HG03139 (cell line): ENCODE data around the gene HLF.

Experiments
- ATAC-seq: cut with Tn5 transposase; IDR thresholded peaks from one replicate; pipeline ENCODE4 v1.9.1; 2021; ENCODE audit not compliant: unreplicated experiment

The HLF gene, protein sequence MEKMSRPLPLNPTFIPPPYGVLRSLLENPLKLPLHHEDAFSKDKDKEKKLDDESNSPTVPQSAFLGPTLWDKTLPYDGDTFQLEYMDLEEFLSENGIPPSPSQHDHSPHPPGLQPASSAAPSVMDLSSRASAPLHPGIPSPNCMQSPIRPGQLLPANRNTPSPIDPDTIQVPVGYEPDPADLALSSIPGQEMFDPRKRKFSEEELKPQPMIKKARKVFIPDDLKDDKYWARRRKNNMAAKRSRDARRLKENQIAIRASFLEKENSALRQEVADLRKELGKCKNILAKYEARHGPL

DNA sequence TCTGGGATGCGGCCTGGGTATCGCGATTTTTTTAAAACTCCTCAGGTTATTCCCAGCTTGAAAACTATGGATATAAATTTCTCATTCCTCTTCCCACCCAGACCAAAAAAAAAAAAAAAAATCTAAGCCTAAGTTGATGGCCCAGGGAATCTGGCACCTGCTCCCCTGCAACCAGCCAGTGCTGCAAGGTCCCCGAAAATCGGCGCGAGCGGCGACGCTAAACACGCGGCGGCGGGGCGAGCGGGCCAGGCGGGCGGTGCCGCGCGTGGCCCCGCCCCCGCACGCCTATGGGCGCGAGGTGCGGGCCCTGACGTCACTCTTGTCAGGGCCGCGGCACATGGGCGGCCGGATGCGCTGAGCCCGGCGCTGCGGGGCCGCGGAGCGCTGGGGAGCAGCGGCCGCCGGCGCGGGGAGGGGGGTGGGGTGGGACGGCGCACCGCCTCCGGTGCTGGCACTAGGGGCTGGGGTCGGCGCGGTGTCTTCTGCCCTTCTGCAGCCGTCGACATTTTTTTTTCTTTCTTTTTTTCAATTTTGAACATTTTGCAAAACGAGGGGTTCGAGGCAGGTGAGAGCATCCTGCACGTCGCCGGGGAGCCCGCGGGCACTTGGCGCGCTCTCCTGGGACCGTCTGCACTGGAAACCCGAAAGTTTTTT, at the start of gene HLF:
Gene HLF, plus strand, starts transcription at position 316 of the 654 bp plus-strand sequence. CDS start 525 bp downstream, outside the sequence.
- peak; percentile 89 for ATAC-seq

DNA sequence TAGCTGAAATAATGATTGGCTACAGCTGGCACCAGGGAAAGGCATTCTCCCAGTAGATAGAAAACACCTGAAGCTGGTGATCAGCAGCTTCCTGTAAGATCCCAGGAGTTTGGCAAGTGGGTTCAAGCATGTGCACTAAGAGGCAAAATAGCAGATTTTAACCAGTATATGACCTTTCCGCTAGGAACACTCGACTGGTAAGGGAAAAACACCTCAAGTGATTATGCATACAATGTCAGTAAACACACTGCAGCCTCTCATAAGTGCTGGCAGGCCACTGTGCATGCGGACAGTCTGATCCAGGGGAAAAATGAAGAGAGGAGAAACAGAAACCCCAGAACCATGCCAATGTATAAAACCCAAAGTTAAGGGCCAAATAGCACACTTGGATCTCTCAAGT, 49.0 kb upstream of the HLF start:
- ATAC-seq: no peak

DNA sequence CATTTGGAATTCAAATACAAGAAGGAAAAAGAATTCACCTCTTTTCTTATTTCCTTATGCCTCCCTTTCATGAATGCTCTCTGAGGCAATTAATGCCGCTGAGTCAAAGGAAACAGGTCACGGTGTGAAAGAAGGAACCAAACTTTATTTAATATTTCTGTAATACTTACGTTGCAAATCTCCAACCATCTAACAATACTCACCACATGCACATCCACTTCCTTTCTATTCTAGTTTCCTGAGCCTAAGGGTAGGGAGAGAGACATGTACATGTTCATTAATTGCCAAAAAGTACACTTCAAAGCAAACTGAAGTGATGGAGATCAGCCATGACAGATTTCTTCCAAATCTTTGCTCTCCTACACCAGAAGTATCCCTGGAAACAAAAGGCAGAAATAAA, 47.9 kb upstream of the HLF start:
- ATAC-seq: no peak

DNA sequence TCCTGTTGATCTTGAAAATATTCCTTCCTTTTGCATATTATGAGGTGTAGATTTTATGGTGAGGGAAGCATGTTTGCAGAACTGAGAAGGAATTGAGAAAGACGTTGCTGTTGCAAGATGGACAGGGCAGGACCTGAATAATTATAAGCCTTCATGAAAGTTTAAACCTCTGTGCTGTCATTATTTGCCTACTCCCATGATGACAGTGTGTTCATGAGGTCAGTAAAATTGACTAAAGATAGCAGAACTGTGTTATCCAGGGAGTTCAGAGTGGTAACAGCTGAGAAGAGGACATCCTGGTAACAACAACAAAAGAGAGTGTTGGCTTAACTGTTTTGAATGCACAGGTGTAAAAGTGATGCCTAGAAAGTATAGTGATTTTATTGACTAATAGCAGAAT, 45.3 kb upstream of the HLF start:
- ATAC-seq: no peak

DNA sequence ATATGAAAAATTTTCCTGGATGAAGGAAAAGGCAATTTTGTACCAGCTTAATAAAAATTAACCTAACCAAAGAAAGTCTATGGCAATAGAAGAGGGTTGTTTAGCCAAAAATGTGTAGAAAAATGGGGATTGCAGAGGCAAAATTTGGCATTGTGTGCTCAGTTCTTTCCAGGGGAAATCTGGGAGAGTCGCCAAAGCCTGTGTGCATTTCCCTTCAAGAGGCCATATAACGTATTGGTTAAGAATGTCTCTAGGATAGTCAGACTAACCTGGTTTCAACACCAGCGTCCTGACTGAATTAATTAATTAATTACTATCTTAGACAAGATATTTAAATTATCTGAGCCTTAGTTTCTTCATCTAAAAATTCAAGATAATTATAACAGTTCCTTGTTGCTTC, 44.8 kb upstream of the HLF start:
- ATAC-seq: no peak

DNA sequence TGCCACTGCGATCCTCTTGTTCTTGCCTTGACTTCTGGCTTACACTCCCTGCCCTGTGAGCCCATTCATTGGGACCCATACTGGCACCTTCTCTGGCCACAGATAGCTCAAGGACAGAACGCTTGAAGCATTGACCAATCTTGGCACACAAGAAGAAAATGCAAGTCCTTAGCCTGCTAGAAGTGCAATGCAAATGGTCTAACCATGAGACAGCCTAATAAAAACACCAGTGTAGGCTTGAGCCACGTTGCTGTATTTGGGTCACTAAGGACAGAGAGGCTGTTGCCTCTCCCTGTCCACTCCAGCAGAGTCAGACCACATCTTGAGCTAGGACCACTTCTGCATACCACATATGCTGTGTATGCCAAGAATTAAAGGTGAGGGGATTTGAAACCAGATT, 41.2 kb upstream of the HLF start:
- no peak for ATAC-seq

DNA sequence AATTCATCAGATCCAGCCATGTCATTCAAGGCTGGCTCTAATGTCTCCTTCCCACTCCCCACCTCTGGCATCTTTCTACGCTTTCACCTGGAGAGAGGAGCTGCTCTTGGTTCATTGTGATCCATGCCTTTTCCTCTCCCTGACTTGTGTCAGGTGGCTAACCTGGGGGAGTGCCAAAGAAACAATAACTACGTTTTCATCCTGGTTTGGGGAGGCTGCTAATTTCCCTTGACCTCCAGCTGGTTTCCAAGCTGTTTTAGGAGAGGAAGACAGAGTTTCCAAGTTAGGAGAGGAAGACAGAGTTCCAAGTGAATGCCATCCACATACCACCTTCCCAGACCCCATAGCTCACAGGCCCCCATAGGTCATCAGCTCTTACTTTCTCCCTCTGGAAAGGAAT, 40.0 kb upstream of the HLF start:
- no peak for ATAC-seq

DNA sequence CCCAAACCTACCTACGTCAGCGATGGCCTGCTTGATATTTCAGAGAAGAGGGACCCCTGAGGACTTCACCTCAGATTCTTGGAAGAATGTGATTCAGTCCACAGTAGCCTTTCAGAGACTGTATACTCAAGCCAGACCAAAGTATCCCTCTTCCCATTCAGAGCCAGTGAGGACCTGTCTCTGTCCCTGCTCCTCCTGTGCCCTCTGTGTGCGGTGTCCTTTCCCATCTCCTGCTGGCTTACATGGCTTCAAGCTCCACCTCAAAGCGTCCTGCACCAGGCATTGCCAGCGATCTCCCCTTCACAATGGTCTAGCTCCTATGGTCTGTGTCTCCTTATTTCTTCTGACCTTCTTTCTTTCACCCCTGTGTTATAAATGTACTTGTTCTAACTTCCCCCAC, 39.5 kb upstream of the HLF start:
- ATAC-seq: no peak

DNA sequence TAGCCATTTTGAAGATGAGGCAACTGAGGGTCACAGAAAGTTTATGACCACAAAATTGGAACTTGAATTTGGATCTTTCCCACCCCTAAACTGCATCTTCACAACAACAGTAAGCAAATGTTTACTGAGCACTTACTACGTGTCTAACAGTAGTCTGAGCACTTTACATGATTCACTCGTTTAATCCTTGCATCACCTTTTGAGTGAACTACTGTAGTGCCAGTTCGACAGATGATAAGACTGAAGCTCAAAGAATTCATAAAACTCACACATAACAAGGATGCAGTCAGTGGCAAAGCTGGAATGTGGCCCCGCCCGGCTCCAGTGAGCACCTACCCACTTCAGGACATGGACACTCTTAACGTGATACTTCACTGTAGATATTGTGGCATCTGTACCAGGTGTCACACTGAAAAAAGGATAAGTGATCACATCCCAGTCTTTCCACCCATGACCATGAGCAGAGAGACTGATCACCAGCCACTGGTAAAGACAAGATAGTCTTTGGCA, 36.0 kb upstream of the HLF start:
- no peak for ATAC-seq

DNA sequence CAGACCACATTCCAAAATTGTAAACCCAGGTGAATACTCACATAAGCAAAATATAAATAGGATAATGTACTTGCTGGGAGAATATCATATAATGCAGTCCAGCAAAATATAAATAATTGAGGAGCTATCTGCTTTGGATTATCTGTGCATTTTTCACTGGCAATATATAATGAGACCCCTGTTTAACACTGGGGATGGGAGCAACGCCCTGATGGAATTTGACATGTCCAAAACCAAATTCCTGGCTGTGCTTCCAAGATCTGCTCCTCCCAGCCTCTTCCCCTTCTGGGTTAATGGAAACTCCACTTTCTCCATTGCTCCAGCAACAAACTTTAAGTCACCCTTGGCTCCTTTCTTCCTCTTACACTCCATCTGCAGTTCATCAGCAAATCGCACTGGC, 35.5 kb upstream of the HLF start:
- no peak for ATAC-seq

DNA sequence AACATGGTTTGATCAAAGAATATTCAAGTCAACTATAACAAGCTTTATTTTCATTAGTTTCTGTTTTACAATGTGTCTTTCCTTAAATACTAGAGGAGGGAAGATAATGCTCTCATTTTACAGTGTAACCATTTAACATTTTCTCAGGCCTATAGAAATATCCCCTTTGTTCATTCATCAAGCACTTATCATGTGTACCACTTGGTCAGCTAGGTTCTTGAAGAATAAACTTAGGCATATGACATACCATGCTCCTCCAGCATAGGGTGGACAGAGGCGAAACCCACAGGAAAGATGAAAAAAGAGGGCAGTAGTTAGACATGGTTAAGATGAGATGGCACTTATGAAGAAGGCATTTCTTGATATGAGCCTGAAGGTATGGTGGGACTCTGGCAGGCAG, 34.0 kb upstream of the HLF start:
- ATAC-seq: no peak

DNA sequence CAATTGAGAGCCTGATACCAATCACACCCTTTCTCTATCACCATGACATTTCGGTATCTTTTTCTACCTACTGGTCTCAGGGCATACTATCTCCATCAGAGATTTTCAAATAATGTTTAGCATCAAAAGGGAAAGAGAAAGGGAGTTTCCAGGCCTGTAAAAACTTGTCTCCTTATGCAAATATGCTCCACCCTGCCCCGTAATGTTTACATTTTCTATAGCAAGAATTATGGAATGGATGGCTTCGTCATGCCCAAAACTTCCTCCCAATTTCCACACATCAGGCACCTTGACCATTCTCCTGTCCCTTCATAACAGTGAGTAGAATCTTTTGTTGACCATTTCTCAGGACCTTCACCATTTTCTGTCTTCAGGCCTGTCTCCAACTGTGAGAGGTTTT, 30.9 kb upstream of the HLF start:
- ATAC-seq: no peak

DNA sequence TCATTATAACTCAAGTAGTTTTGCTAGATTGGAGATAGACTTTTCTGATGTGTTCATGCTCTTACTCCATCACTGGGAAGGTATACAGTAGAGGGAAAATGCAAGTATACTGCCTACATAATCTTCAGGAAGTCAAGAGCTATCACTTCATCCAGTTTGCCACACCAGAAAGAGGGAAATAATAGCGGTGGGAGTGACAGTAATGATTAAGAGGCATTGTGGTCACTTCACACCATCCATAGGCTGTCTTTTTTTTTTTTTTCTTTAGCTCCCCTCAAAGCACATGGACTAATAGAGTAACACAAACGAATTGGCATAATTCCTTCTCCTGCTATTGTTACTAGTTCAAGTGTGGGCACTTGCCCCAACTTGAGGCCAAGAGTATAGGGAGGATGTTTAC, 28.4 kb upstream of the HLF start:
- ATAC-seq: no peak

DNA sequence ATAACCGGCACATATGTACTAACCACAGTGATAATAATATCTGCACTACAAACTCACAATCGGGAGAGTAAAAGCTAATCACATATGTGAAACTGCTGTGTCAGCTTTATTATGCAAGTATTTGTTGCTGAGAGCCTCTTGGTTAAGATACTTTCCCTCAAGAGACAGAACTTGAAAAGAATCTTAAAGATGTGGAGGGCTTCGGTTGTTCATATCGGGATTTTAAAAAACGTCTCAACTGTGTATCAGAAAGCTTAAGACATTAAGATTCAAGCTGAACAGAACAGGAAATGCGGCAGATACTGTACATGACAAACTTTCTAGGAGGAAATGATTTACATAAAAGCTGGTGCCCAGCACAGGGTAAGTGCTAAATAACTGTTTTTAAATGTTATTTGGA, 27.5 kb upstream of the HLF start:
- ATAC-seq: no peak

DNA sequence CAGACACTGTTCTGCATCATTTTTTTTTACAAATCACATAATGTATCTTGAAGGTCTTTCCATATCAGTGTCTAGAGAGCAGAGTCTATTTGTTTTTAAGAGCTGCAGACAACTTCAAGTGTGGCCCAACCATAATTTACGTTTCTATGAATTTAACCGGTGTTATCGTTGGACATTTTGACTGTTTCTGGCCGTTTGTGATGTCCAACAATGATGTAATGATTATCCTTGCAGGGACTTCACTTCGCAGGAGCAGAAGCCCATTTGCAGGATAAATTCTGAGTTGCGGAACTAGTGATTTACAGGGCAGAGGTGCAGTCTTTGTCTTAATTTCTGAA, 26.9 kb upstream of the HLF start:
- no peak for ATAC-seq

DNA sequence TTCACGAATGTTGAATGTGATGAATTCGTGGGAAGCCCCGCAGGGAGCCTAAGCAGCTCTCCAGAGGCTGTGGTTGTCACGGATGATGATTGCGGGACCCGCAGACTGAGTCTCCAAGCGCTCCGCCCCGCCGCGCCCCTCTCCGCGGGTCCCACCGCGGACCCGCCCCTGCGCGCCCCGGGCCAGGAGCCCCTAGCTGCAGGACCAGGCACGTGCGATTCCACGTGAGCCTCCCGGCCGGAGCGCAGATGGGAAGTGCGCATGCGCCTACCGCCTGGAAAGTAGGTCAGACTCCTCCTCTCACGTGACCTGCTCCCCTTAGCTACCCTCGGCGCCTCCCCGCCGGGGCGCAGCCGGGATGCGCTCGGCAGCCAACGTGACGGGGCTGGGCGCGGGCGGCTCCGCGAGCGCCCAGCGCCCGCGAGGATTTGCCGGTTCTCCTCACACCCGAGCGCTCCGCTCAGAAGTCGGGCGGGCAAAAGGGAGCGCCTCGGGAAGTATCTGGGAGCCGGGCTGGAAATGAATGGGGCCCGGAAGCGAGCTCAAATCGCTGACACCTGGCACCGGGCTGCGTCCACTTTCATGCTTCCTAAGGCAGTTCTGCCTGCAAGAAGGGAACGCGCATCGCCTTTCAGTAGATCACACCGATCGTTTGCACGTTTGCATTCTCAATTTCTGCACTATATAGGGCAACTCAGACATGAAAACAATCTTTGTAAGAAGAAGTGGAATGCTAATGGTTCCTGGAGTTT, 26.4 kb upstream of the HLF start:
- peak; percentile 90 for ATAC-seq

DNA sequence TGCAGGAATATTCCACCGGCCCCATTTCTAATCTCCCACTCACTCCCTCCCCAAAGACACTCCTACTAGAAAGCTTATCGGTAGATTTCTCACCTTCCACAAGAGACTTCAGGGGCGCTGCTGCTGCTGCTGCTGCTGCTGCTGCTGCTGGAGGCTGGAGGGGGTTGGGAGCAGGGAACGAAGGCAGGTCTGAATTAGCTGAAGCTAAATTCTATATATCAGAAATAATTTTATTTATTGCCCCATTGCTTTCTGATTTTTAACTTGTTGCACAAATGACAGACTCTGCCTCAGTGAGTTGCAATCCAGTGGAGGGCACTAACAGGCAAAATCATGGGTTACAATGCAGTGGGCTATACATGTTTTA, 25.8 kb upstream of the HLF start:
- ATAC-seq: no peak

DNA sequence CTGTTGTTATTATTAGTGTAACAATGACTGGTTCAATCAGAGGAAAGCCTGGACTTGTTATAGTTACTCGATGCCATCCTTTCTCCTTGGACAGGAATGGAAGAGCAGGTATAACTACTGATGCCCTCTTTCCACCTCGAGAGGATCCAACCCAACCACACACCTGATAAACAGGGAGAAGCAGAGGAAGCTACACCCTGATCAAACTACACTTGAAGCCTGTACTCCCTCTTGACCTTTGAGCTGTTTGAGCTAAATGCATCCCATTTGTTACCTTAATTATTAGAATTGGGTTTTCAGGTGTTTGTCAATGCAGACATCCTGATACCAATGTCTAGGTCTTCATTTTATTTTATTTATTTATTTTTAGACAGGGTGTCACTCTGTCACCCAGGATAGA, 23.7 kb upstream of the HLF start:
- ATAC-seq: no peak

DNA sequence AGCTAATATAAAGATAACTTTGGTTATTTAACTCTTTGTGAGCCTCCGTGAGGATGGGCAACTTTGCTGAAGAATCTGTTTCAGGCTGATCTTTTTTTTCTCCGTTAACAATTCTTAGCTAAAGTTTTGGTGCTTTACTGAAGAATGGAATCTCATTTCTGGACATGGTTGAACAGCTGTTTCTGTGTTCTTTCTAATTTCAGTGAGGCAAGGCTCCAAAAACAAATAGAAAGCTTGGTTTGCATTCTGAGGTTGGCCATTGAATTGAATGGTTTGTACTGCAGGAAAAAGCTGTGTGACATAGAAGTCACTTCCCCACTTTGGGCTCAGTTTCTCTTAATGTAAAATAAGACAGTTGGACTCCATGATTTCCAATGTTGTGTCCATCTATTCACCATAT, 22.3 kb upstream of the HLF start:
- no peak for ATAC-seq

DNA sequence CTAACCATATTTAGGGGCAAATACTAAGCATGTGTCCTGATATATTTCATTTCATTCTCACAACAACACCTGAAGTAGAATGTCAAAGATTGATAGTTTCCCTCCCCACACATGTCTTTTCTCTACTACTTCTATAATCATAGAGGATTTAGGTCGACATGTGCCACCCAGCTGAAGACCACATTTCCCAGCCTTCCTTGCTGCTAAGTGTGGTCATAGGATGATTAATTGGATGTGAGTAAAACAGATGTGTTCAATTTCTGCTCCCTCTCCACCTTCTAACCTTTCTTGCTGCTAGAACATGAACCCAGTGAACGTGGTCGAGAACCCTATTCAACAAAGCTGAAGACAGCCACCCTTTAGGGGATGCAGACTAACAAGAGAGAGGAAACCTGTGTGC, 18.8 kb upstream of the HLF start:
- no peak for ATAC-seq

DNA sequence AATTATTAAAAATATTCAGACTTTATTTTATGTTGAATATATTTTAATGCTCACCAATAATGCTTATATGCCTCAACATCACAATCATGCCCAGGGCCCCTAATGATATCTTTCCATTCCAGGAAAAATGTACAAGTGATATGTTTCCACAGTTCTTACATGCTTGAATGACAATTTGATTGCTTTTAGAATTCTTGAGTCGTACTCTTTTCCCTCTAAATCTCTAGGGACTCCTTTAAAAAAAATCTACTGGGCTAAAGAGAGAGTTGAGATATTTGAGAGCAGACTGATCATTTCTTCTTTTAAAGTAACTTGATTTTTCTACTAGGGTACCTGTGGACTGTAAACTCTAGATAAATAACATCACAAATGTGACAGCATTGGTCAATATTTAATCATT, 18.2 kb upstream of the HLF start:
- no peak for ATAC-seq

DNA sequence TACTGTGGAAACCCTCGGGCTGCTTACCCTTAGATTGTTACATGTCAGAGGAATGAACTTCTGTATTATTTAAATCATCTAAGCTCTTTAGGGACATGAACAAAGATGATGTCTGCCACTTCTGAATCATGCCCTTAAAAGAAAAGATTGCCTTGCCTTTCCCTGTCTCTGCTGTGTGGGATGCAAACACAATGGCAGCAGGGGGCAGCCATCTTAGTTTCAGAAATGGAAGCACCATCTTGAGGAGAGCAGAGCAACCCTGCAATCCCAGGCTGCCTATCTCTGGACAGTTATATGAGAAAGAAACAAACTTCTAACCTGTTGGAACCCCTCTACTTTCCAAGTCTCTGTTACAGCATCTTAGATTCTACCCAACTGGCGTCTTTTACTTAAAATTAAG, 16.7 kb upstream of the HLF start:
- no peak for ATAC-seq
